MV-4-11 (cell line): Measurements from ENCODE around the gene CDX1.

ENCODE experiments used
- DNase-seq: peaks from one replicate; lab custom pipeline; 2025; lab: John Stamatoyannopoulos, UW

Gene CDX1

DNA sequence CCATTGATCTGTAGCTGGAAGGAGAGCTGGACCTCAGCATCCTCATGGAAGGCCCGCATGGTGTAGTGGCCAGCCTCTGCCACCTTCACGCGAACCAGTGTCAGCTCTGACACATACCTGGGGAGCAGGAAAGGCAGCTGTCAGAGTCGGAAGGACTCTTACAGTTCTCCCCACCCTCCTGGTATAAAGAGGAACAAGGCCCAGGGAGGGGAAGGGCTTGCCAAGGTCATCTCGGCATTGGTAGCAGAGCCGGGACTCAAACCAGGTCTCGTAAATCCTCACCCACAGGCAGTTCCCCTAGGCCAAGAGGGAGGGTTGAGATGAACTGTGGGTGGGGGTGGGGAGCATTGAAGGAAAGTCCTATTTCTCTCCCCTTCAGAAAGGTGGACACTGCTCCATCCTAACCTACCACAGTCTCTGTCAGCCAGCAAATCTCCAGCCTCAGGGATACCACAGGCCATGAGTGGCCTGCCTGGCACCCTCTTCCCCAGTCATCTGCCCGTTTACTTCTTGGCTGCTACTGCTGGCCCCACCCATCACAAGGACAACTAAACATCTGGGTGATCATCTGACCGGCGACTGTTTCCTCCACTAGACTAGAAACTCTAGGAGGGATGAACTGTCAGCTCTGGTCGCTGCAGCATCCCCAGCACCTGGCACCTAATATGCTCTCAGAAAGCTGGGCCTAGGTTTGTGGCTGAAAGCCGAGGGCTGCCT, 34.4 kb upstream of the CDX1 start:
- DNase-seq = peak; percentile 69

DNA sequence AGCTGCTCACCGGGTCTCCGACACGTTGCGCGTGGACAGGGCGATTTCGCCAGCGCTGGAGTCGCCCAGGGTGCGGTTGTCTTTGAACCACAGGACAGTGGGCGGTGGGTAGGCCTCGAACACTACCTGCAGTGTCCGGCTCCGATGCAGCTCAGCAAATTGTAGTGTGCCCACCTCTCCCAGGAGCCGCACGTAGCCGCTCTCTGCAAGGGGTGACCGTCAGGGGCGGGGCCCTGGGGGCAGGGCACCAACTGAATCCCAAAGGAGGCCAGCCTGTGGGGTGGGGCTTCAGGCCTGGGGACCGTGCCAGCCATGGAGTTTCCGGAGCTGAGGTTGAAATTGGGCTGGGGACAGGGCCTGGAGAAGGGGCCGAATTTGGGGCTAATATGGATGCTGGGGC, 33.8 kb upstream of the CDX1 start:
- DNase-seq = no peak

DNA sequence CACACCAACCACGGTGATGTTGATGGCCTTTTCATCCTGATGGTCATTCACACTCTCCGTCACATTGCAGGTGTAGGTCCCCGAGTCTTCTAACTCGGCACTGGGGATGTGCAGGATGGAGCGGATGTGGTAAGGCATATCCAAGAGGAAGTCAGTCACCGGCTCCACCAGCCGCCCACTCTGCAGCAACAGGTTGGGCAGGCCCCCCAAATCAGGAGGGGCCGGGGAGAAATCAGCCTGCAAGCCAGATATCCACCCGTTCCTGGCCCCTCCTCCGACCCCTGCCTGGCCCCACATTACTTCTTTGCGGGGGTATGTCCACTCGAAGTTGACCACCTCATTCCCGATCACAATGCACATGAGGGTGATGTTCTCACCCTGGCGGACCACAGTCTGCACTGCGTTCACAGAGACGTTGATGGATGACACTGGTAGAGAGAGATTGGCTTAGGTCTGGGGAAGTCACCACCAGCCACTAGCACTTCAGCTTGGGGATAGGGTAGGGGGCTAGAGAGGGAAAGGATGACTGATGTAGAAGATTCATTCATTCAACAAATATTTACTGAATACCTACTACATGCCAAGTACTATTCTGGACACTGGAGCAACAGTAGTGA, 32.9 kb upstream of the CDX1 start:
- DNase-seq = no peak

DNA sequence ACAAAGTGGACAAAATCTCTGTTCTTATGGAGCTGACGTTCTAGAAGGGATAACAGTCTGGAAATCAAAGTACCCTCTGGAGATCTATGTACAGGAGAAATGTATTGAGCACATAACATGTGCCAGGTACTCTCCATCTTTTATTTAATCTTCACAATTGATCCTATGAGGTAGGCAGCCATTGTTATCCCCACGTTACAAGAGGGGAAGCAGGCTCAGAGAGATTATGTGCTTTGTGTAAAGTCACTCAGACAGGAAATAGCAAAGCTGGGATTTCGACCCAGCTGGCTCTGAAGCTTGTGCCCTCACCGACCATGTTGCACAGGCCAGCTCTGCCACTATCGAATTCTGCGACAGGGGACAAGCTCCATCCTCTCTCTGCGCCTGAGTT, 32.4 kb upstream of the CDX1 start:
- DNase-seq = peak; percentile 5

- DNase-seq = no peak
These were observed 30.8 kb upstream of the CDX1 start for GRCh38 chr5:150135557-150136304.

GRCh38 chr5:150136305-150137167, 30.0 kb upstream of the CDX1 start:
- DNase-seq = no peak

GRCh38 chr5:150137168-150137957, 29.2 kb upstream of the CDX1 start:
- no peak for DNase-seq

- DNase-seq = no peak
These were observed 28.6 kb upstream of the CDX1 start for GRCh38 chr5:150137997-150138396.

- no peak for DNase-seq
These were observed 27.9 kb upstream of the CDX1 start for GRCh38 chr5:150138551-150139265.

DNA sequence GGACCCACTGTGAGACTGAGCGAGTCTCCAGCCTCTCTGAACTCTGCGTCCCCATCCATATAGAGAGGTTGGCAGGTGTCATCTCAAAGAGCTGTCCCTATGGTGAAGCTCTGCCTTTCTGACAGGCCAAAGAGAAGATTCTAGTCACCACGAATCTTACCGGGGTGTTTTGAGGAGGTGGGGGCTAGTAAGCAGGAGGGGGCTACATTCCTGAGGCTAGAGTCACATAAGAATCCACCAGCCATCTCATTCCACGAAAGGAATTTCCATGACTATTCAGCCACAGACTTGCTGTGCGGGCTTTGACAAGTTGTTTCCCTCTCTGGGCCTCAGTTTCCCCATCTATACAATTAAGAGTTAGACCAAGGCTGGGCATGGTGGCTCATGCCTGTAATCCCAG, 27.2 kb upstream of the CDX1 start:
- DNase-seq = no peak

- no peak for DNase-seq
These were observed 25.7 kb upstream of the CDX1 start for GRCh38 chr5:150140830-150141229.

GRCh38 chr5:150141544-150142184, 24.9 kb upstream of the CDX1 start:
- no peak for DNase-seq

DNA sequence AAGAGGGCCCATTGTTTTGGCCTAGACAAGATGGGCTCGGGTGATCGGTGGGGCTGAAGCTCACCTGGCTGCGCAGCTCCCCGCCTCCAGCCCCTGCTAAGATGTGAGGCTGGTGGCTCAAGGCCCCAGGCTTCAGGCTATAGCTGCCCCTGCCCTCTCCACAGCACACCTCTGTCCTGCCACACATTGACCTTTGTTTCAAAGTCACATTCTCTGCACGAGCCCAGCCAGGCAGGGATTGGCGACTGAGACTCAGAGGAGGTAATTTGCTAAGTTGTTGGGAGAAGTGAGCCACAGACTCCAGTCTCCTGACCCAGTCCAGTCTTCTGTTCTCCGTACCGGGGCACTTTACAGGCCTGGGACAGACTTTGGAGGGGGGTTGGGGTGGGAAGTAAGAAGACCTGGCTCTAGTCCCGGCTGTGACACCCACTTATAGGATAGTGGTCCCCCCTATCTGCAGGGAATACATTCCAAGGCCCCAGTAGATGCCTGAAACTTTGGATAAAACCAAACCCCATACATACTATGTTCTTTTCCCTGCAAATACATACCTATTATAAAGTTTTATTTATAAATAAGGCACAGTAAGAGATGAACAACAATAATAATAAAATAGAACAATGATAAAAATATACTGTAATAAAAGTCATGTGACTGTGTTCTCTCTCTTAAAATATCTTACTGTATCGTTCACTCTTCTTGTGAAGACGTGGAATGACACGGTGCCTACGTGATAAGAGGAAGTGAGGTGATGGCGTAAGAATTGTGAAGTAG, 24.2 kb upstream of the CDX1 start:
- no peak for DNase-seq

- peak; percentile 83 for DNase-seq
These were observed 23.6 kb upstream of the CDX1 start for GRCh38 chr5:150142959-150143349.

- DNase-seq = no peak
These were observed 23.0 kb upstream of the CDX1 start for GRCh38 chr5:150143350-150144245.

DNA sequence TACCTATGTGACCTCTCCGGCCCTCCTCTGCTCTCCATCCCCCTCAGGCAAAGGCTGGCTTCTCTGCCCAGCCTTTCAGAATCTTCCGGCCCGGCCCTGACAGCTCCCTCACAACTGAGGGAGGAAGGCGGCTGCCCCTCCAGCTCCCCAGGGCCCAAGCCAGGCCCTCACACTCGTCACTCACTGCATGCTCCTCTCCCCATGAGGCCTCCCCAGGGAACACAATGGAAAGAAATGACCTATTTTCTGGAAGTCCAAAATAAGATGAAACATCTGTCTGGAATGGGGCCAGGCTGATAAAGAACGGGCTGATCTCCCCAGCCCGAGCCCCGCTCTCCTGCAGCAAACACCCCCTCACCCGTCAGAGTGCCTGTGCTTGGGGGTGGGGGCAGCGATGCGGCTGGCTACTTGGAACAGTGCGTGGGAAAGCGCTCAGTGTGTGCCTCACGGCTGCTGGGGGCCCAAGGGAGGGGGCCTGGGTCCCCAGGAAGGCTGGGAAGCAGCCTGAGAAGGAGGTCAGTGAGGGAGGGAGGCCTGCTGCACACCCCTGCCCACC, 22.3 kb upstream of the CDX1 start:
- DNase-seq = no peak

- DNase-seq = no peak
These were observed 21.7 kb upstream of the CDX1 start for GRCh38 chr5:150144879-150145278.

- DNase-seq = no peak
These were observed 20.3 kb upstream of the CDX1 start for GRCh38 chr5:150146235-150146634.
